HG03175 (cell line): ENCODE results near the gene PARVA.

ENCODE experiments used
- ATAC-seq: cut with Tn5 transposase; IDR thresholded peaks from one replicate; pipeline ENCODE4 v1.9.1; 2021; ENCODE audit warnings: mild to moderate bottlenecking, moderate library complexity; ENCODE audit not compliant: unreplicated experiment

Gene PARVA

DNA sequence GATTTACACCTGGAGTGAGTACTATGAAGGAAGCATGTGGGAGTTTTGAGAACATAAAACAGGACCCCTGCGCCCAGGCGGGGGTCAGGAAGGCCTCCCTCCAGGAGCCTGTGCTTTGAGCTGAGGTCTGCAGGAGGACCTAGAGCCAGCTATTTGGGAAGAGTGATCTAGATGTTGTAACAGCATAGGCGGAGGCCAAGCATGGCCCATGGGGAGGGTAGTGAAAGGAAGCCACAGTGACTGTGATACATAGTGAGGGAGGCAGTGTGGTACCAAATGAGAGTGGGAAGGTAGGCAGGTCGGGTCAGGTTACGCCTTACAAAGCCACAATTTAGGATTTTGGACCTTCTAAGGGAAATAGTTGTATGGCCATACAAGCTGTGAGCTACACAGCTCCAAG, 147.5 kb downstream of the PARVA start:
- no peak for ATAC-seq

GRCh38 chr11:12525466-12526055, 148.2 kb downstream of the PARVA start:
- no peak for ATAC-seq

DNA sequence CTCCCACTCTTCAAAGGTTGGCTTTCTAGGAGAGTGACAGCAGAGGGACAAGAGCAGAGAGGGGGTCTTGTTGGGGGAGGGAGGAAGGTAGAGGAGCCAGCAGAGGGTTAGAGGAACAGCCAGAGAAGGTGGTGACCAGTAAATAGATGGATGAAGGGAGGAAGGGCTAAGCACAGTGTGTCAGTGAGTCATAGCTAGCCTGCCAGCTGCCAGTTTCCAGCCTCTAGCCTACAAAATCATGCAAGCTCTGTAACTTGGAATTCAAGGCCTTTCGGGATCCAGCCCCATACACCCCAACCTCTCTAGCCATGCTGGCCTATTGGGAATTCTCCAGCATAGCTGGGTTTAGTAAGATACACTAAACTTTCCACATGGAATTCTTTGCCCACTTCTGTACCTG, 149.4 kb downstream of the PARVA start:
- no peak for ATAC-seq

GRCh38 chr11:12528487-12528886, 151.1 kb downstream of the PARVA start:
- no peak for ATAC-seq

DNA sequence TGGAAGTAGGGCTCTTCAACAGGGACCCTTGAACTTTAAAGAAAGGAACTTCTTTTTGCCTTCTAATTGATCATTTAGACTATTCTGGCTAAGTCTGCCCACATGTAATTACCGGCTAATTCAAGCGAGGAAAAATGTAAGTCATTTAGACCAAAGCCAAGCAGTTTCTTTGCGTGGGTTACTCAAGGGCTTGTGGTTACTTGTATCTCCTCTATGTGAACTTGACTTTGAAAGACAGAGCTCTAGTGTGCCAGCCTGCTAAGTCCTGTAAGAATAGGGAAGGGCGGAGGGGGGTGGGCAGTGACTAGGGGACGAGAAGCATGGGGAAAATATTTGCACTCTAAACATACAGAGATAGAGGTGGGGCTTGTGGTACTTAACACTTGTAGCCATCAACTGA, 151.7 kb downstream of the PARVA start:
- ATAC-seq: no peak

DNA sequence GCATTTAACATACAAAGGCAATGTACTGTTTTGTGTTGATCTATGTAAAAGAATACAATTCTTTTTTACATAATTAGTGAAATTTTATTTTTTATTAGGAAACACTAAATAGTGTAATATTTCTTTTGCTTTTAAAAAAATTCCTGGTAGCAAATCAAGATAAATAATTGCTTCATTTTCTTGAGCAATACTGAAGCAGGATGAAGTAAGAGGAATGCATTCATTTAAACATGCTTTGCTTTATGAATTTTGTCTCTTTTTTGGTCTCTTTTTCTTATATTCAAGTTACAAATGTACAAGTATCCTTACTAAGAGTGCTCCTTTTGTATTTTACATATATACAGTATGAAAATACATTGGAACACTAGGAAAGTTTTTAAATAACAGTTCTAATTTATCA, 152.4 kb downstream of the PARVA start:
- ATAC-seq: no peak

- no peak for ATAC-seq
Measured at GRCh38 chr11:12531020-12531419, 153.6 kb downstream of the PARVA start.

DNA sequence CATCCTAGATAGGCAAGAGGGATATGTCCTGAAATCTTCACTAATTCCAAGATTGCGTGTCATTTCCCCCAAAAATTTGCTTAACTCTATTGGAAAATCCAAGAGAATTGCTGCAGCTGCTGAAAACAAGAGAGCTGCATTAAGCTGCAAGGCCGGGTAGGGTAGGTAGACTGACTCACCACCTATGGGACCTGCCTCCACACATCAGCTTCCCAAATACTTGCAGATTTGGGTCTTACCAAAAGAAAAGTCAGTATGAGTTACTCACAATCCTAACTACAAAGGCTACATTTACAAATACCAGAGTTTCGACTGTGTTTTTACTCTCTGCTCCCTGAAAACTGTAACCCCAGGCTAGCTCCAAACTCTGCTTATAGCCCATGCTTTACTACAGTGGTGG, 154.3 kb downstream of the PARVA start:
- ATAC-seq: no peak

GRCh38 chr11:12532580-12532979, 155.2 kb downstream of the PARVA start:
- no peak for ATAC-seq

- no peak for ATAC-seq
Measured at GRCh38 chr11:12534549-12534948, 157.2 kb downstream of the PARVA start.

DNA sequence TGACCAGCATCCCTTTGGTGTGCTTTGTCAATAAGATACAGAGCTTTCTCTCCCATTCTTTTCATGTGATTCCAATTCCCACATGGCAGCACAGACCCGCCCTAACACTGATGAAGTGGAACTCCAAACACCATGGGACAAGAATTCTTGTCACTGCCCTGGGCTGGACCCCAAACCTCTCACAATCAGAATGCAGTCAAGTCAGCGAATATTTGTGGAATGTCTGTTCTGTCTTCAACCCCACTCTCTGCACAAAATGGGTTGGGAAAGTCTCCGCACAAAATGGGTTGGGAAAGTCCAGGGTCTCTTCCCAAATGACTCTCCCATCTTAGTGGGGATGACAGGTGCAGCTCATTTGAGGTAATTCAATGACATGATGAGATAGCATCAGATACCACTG, 157.9 kb downstream of the PARVA start:
- ATAC-seq: no peak

DNA sequence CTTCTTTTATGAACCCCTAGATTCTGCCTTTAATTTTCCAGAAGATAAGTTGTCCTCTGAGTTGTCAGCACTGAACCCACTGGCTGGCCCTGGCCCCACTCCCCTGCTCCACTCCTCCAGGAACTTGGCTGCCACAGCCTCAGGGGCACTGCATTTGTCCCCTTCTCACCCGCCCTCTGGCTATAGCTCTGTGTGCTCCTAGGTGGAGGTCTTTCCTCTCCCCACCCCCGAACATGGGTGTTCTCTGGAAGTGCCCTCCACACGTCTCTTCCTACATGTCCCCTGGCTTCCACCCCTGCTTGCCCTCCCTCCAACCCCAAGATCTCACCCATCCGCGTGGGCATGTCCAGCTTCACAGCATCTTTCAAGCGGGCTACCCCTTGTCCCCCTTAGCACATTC, 159.2 kb downstream of the PARVA start:
- ATAC-seq: no peak

GRCh38 chr11:12537778-12538401, 160.5 kb downstream of the PARVA start:
- no peak for ATAC-seq

- no peak for ATAC-seq
Measured at GRCh38 chr11:12538889-12539421, 161.6 kb downstream of the PARVA start.

GRCh38 chr11:12539572-12539971, 162.2 kb downstream of the PARVA start:
- ATAC-seq: no peak

DNA sequence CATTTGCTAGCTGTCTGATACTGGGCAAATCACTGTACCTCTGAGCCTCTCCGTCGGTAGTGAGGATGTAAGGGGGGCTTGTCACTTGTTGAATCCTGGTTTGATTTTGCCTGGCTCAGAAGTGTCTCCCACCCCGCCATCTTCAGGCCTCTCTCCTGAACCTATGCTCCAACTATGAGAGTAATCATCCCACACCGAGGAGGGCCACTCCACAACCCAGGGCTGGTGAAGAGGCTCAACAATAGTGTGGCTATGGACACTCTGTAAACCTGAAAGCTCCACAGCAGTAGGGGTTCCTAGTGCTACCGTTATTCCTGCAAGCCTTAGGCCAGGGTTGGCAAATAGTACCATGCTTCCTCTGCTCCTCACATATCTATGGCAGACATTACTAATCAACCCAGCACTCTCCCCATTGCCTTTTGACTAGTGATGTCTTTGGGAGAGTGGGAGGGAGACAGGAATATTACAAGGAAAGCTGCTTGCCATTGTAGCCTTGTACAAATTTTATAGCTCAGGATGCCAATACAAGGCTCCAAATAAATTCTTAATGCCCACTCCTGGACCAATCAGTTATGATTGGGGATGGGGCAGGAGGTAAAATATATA, 162.8 kb downstream of the PARVA start:
- no peak for ATAC-seq

- ATAC-seq: no peak
Measured at GRCh38 chr11:12540913-12541582, 163.7 kb downstream of the PARVA start.

- ATAC-seq: no peak
Measured at GRCh38 chr11:12541583-12542151, 164.3 kb downstream of the PARVA start.

DNA sequence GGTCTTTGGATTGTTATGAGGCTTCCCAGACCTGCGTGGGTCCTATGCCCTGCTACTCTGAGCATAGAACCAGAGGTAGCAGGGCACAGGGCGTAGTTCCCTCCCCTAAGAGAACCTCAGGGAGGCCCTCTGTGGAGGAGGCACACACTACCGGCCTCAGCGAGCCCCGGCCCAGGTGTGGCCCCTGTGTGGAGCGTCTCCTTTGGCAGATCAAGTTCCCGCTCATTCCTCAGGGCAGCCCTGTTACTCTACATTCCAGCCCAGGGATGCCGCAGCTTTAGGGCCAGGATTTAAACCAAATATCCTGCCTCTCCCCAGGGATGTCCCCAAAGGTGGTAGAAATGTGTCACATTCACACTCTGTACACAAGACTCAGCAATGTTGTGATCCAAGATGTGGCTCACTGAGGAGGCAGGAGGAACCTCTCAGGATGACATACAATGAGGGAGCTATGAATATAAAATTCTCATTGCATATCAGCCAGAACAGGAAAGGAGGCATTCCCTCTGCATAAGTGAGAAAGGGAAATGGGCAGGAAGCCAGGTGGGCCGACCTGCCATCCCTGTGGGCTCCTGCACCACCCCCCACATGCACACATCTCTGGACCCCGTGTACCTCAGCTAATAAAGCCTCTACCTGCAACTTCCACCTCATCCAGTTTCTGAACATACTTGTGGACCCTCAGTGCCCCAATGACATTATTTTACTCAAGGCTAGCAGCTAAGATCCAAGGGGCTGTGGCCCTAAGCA, 165.0 kb downstream of the PARVA start:
- ATAC-seq: no peak

GRCh38 chr11:12543596-12544415, 166.4 kb downstream of the PARVA start:
- no peak for ATAC-seq
